GM11168 (cell line): ENCODE data around the gene C7orf33.

Experiments
- in situ Hi-C: fragments of 300-500 bp; cut with MboI; formaldehyde crosslinking; loops from one replicate; pipeline ENCODE4 v1.12.0; 2022; ENCODE audit warnings: low sequenced_read_pairs; ENCODE audit not compliant: unreplicated experiment

Gene C7orf33

GRCh38 chr7:148622887-148623585, 32.5 kb downstream of the C7orf33 start:
- in situ Hi-C loops: no loop called here

- in situ Hi-C loops: no loop called here
Observed at GRCh38 chr7:148623586-148624282, 33.2 kb downstream of the C7orf33 start.

GRCh38 chr7:148624735-148625134, 34.2 kb downstream of the C7orf33 start:
- in situ Hi-C loops: no loop called here

DNA sequence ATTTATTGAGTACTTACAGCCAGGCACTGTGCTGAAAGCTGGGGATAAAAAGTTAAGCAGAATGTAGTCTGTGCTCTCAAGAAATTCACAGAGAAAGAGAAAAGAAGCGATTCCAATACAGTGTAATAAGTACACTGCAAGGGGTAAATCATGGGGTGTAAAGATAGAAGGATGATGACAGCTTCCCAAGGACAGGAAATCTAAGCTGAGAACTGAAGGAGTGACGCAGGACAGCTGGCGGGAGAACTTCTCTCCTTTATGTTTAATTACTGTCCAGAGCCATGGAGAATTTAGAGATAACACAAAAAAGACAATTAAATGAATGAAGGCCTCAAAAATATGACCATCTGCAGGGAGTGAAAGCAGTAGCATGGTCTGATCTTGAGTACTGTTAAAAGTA, 34.8 kb downstream of the C7orf33 start:
- in situ Hi-C loops: no loop called here

DNA sequence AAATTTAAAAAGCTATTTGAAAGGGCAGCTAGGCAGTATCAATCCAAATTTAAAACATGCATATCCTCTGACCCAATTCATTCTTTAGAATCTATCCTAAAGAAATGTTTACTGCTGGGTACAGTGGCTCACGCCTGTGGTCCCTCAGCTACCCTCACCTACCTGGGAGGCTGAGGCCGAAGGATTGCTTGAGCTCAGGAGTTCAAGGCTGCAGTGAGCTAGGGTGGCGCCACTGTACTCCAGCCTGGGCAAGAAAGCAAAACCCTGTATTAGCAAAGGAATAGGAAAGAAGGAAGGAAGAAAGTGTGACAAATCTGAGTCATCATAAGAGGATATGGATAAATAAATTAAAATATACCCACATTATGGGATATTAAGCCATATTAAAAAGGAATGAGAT, 36.3 kb downstream of the C7orf33 start:
- in situ Hi-C loops: no loop called here

- in situ Hi-C loops: no loop called here
Observed at GRCh38 chr7:148628011-148628410, 37.4 kb downstream of the C7orf33 start.

DNA sequence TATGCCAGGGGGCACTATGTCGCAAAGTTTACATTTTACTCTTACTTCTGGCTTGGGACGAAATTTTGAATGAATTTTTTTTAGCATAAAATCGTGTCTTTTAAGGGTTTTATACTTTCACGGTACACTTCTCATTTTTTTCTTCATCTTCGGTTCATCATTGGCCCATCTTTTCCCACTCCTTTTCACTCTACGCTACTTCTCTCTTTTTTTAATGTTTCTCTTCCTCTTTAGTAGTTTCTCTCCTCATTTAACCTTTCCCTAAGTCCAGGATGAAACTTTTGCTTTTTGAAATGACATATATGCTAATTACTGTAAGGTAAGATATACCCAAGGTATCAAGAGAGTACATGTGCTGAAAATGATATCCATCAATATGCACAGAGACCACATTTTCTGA, 39.5 kb downstream of the C7orf33 start:
- in situ Hi-C loops: no loop called here

DNA sequence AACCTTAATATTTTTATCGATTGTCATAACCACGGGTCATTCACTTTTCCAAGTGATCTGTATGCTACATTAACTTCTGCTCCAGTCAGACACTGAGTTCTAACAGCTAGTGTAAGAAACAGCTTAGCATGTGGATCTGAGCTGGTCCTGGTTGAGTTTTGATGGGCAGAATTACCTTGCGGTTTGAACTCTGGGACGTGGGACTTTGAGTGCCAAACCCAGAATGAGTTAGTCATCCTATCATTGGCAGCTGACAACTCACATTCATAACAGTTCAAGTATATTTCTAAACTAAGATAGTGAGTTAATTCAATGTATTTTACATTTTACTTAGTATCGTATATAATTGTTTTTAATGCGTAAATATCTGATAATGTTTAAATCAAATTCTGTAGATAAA, 43.2 kb downstream of the C7orf33 start:
- in situ Hi-C loops: no loop called here

GRCh38 chr7:148637094-148637493, 46.5 kb downstream of the C7orf33 start:
- in situ Hi-C loops: no loop called here

- in situ Hi-C loops: no loop called here
Observed at GRCh38 chr7:148645898-148646297, 55.3 kb downstream of the C7orf33 start.

DNA sequence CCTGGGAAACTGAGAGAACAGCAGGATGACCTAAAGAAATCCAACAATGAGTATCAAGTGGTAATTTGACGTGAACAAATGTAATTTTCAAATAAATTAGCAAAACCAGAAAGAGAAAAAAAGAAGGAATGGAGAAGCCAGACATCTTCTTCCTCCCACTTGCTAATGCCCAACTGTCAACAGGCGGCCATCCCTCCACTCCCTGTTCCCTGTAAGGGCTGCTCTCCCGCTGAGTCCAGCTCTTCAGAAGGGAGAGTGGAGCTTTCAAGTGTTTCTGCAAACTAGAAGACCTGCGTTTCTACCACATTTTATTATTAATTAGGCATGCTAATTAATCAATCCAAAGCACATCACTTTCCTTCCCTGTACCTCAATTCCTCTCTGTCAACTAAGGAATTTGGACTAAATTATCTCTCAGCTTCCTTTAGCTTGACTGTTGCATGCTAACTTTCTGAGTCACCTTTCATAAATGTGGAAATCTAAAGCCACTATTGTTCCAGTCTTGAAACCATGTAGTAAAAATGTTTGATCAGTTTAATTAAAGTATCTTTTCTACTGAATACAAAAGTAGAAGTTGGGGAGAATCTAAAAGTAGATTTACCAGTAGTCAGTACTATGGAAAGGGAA, 59.8 kb downstream of the C7orf33 start:
- in situ Hi-C loops: no loop called here

DNA sequence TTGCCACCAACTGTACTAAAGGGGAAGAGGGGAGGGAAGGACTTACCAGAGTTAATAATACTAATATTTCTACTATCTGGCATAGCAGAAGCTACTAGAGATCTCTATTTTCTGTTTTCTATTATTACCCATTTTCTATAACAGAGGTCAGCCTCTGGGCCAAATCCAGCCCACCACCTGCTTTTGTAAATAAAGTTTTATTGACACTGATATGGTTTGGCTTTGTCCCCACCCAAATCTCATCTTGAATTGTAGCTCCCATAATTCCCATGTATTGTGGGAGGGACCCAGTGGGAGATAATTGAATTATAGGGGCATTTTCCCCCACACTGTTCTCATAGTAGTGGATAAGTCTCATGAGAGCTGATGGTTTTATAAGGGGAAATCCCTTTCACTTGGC, 62.2 kb downstream of the C7orf33 start:
- in situ Hi-C loops: no loop called here

DNA sequence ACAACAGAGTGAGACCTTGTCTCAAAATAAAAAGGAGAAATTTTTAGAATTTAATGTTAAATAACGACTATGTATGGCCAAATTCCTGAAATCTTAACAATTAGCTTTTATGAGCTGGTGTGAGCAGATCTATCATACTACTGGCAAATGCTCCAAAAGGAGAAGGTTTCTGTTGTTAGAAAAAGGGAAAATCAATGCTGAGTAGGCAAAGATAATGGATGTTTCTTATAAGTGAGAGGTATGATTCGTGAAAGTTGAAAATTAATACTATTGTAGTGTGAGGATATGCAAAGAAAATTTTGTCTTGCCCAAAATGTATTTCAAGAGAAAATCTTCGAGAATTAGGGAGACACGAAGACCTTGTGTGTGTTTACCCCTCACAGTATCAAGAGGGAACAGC, 67.4 kb downstream of the C7orf33 start:
- in situ Hi-C loops: no loop called here

DNA sequence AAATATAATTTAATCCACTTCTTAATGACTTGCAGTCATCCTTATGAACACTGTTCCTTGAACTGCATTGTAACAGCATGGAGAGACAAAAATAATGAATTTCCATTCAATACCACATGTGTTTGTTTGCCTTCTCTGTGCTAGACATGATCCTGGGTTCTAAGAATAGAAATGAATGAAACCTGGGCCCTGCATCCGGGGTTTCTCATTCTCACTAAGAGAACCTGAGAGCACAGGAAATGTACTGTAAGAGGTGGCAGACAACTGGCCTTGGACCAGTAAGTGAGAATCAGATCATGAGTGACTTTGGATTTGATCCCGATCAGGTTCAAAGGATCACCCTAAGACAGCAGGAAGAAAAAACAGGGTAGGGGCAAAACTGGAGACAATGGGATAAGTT, 70.9 kb downstream of the C7orf33 start:
- in situ Hi-C loops: no loop called here

- in situ Hi-C loops: no loop called here
Observed at GRCh38 chr7:148662646-148663045, 72.1 kb downstream of the C7orf33 start.

GRCh38 chr7:148664324-148664723, 73.8 kb downstream of the C7orf33 start:
- in situ Hi-C loops: no loop called here

GRCh38 chr7:148665221-148665620, 74.7 kb downstream of the C7orf33 start:
- in situ Hi-C loops: no loop called here
